Adrenal gland (tissue), 5 donors: ENCODE measurements around the gene ZNF829.

Source experiments
- POLR2A ChIP-seq, 2 donors: fragments of 450-650 bp; IDR thresholded peaks; one replicate each; pipeline ENCODE4 v1.6.1; 2017; ENCODE audit warnings: antibody characterized with exemption in 2 of 2, mild to moderate bottlenecking in 2 of 2, moderate library complexity in 1 of 2
- TF ChIP-seq, protein P1 (sequence below), 6 experiments: fragments of 450-650 bp in 4 of 6; fragments of 200-600 bp in 2 of 6; sonication (generic) in 1 of 6; IDR thresholded peaks; 1 replicate in 5 of 6; 2 replicates in 1 of 6; pipeline versions ENCODE4 v1.5.1 to v1.8.0; 2016 to 2021; ENCODE audit warnings: antibody characterized with exemption in 6 of 6, mild to moderate bottlenecking in 2 of 6, moderate library complexity in 1 of 6
- donor health status: DM: no; HTN: no; CAD: no.

- TF ChIP-seq, protein P1, sequence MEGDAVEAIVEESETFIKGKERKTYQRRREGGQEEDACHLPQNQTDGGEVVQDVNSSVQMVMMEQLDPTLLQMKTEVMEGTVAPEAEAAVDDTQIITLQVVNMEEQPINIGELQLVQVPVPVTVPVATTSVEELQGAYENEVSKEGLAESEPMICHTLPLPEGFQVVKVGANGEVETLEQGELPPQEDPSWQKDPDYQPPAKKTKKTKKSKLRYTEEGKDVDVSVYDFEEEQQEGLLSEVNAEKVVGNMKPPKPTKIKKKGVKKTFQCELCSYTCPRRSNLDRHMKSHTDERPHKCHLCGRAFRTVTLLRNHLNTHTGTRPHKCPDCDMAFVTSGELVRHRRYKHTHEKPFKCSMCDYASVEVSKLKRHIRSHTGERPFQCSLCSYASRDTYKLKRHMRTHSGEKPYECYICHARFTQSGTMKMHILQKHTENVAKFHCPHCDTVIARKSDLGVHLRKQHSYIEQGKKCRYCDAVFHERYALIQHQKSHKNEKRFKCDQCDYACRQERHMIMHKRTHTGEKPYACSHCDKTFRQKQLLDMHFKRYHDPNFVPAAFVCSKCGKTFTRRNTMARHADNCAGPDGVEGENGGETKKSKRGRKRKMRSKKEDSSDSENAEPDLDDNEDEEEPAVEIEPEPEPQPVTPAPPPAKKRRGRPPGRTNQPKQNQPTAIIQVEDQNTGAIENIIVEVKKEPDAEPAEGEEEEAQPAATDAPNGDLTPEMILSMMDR (IDR thresholded peaks at IDR 0.05): no peak
- TF ChIP-seq POLR2A (IDR thresholded peaks at IDR 0.05): no peak
Observed at GRCh38 chr19:36851898-36852297, 64.2 kb downstream of the ZNF829 start.
